GM12878 (cell line): ENCODE results near the gene ARID3A. TPM values are rescaled to one million over a fixed set of nuclear protein-coding genes. Genes with fewer than 3 reads are reported as not detected.

Experiments used
- BHLHE40 ChIP-seq, 2 experiments: fragments of 450-650 bp in 1 of 2; IDR thresholded peaks; 2 replicates each; pipeline ENCODE4 v1.6.1; 2011 to 2017; ENCODE audit warnings: low read depth in 2 of 2, borderline replicate concordance in 1 of 2, improper control_type of control experiment in 1 of 2, low read length in 1 of 2, mild to moderate bottlenecking in 1 of 2
- BMI1 ChIP-seq: fragments of 450-650 bp; IDR thresholded peaks from 2 replicates; pipeline ENCODE4 v1.6.1; 2016; ENCODE audit warnings: mild to moderate bottlenecking, moderate library complexity, borderline replicate concordance
- CBX3 ChIP-seq: fragments of 200-600 bp; sonication (generic); IDR thresholded peaks from 2 replicates; pipeline ENCODE4 v1.6.1; 2016; ENCODE audit warnings: low read depth, borderline replicate concordance
- CHD4 ChIP-seq: fragments of 200-600 bp; sonication (generic); IDR thresholded peaks from 2 replicates; pipeline ENCODE4 v1.6.1; 2016; ENCODE audit warnings: mild to moderate bottlenecking
- EZH2 ChIP-seq: IDR thresholded peaks from 2 replicates; pipeline ENCODE4 v1.6.1; 2012; ENCODE audit warnings: low read depth, mild to moderate bottlenecking, control low read depth, inconsistent platforms, low read length, borderline replicate concordance; ENCODE audit not compliant: control insufficient read depth
- FOS ChIP-seq: IDR thresholded peaks from 3 replicates; pipeline ENCODE4 v1.6.1; 2011; ENCODE audit warnings: borderline replicate concordance; ENCODE audit not compliant: insufficient read length; ENCODE audit errors: extremely low read depth
- IKZF1 ChIP-seq: fragments of 450-650 bp; conservative IDR thresholded peaks from 2 replicates; pipeline ENCODE4 v1.6.1; 2017; ENCODE audit warnings: antibody characterized with exemption, mild to moderate bottlenecking
- SMAD5 ChIP-seq: IDR thresholded peaks from 2 replicates; pipeline ENCODE4 v1.6.1; 2016; ENCODE audit warnings: antibody characterized with exemption, low read depth
- SRF ChIP-seq, 2 experiments: IDR thresholded peaks; 2 replicates each; pipeline ENCODE4 v1.6.1; 2011; ENCODE audit warnings: low read depth in 2 of 2, low read length in 2 of 2, mild to moderate bottlenecking in 1 of 2, moderate library complexity in 1 of 2
- ZBED1 ChIP-seq: IDR thresholded peaks from 2 replicates; pipeline ENCODE4 v1.6.1; 2016; ENCODE audit warnings: borderline replicate concordance
- polyA plus RNA-seq, 11 experiments: library from polyadenylated mRNA; depleted of rRNA in 4 of 11; unstranded in 6 of 11; stranded (reverse) in 5 of 11; fragments of >200 nt; fragmentation: Nextera tagmentation in 4 of 11; fragmentation: Illumina TruSeq in 1 of 11; extraction: Ambion mirVana in 4 of 11; extraction: Trizol in 1 of 11; gene quantifications; 1 replicate in 1 of 11; 2 replicates in 10 of 11; pipeline versions ENCODE4 v1.2.1 to v1.2.3, GENCODE V29; 2011 to 2016; ENCODE audit warnings: inconsistent platforms in 2 of 11, missing spikeins in 2 of 11, low read depth in 1 of 11
- total RNA-seq, 4 experiments: library from RNA; depleted of rRNA in 3 of 4; stranded (reverse); fragments of >200 nt in 3 of 4; fragmentation: Illumina TruSeq in 1 of 4; extraction: Trizol in 1 of 4; gene quantifications; 2 replicates each; pipeline versions ENCODE4 v1.2.1 to v1.2.3, GENCODE V29; 2013 to 2021
- TF ChIP-seq, protein P1 (sequence below): fragments of 150-350 bp; IDR thresholded peaks from 2 replicates; pipeline ENCODE4 v1.6.1; 2016; ENCODE audit warnings: low read depth, low read length
- TF ChIP-seq, protein P2 (sequence below): fragments of 450-650 bp; IDR thresholded peaks from 2 replicates; pipeline ENCODE4 v1.6.1; 2016; ENCODE audit warnings: mild to moderate bottlenecking, moderate library complexity, borderline replicate concordance
- TF ChIP-seq, protein P3 (sequence below): fragments of 450-650 bp; IDR thresholded peaks from 2 replicates; pipeline ENCODE4 v1.6.1; 2014; ENCODE audit warnings: mild to moderate bottlenecking
- TF ChIP-seq, protein P4 (sequence below): fragments of 450-650 bp; IDR thresholded peaks from 2 replicates; pipeline ENCODE4 v1.6.1; 2017; ENCODE audit warnings: mild to moderate bottlenecking, moderate library complexity
- TF ChIP-seq, protein P5 (sequence below), 3 experiments: IDR thresholded peaks in 2 of 3; conservative IDR thresholded peaks in 1 of 3; 2 replicates each; pipeline ENCODE4 v1.5.1; 2011; ENCODE audit warnings: low read depth in 3 of 3, low read length in 3 of 3, mild to moderate bottlenecking in 3 of 3, control low read depth in 2 of 3, moderate library complexity in 2 of 3, inconsistent platforms in 1 of 3, mixed read lengths in 1 of 3; ENCODE audit not compliant: control insufficient read depth in 2 of 3, insufficient read depth in 1 of 3; ENCODE audit errors: extremely low read depth in 1 of 3

Gene ARID3A
- total and polyA plus RNA-seq, 10 of the 15 experiments (the other 5 are each of a cell fraction or from before 2014, with no cell fraction given): 0.76 to 70.0 (median 16.7) TPM

DNA sequence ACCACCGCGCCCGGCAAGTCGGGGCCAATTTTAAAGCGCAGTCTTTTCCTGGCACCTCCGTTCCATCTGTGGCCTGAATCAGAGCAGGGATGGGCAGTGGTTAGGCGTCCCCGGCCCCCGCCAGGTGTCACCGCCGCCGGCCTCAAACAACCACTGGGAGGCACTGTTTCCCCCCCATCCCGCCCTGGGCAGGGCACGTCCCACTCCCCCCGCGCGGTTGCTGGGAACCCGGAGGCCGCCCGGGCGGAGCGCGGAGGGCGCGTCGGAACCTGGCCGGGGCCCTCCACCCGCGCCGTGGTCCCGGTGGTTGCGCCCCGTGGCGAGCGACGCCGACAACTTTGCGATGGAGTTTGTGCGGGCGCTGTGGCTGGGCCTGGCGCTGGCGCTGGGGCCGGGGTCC is 74.3 kb downstream of the ARID3A start, which contains the start of gene GRIN3B (continued):
- TF ChIP-seq, protein P1, sequence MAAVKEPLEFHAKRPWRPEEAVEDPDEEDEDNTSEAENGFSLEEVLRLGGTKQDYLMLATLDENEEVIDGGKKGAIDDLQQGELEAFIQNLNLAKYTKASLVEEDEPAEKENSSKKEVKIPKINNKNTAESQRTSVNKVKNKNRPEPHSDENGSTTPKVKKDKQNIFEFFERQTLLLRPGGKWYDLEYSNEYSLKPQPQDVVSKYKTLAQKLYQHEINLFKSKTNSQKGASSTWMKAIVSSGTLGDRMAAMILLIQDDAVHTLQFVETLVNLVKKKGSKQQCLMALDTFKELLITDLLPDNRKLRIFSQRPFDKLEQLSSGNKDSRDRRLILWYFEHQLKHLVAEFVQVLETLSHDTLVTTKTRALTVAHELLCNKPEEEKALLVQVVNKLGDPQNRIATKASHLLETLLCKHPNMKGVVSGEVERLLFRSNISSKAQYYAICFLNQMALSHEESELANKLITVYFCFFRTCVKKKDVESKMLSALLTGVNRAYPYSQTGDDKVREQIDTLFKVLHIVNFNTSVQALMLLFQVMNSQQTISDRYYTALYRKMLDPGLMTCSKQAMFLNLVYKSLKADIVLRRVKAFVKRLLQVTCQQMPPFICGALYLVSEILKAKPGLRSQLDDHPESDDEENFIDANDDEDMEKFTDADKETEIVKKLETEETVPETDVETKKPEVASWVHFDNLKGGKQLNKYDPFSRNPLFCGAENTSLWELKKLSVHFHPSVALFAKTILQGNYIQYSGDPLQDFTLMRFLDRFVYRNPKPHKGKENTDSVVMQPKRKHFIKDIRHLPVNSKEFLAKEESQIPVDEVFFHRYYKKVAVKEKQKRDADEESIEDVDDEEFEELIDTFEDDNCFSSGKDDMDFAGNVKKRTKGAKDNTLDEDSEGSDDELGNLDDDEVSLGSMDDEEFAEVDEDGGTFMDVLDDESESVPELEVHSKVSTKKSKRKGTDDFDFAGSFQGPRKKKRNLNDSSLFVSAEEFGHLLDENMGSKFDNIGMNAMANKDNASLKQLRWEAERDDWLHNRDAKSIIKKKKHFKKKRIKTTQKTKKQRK: no peak
- TF ChIP-seq, protein P2, sequence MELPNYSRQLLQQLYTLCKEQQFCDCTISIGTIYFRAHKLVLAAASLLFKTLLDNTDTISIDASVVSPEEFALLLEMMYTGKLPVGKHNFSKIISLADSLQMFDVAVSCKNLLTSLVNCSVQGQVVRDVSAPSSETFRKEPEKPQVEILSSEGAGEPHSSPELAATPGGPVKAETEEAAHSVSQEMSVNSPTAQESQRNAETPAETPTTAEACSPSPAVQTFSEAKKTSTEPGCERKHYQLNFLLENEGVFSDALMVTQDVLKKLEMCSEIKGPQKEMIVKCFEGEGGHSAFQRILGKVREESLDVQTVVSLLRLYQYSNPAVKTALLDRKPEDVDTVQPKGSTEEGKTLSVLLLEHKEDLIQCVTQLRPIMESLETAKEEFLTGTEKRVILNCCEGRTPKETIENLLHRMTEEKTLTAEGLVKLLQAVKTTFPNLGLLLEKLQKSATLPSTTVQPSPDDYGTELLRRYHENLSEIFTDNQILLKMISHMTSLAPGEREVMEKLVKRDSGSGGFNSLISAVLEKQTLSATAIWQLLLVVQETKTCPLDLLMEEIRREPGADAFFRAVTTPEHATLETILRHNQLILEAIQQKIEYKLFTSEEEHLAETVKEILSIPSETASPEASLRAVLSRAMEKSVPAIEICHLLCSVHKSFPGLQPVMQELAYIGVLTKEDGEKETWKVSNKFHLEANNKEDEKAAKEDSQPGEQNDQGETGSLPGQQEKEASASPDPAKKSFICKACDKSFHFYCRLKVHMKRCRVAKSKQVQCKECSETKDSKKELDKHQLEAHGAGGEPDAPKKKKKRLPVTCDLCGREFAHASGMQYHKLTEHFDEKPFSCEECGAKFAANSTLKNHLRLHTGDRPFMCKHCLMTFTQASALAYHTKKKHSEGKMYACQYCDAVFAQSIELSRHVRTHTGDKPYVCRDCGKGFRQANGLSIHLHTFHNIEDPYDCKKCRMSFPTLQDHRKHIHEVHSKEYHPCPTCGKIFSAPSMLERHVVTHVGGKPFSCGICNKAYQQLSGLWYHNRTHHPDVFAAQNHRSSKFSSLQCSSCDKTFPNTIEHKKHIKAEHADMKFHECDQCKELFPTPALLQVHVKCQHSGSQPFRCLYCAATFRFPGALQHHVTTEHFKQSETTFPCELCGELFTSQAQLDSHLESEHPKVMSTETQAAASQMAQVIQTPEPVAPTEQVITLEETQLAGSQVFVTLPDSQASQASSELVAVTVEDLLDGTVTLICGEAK: no peak
- no peak for TF ChIP-seq SRF (IDR thresholded peaks at IDR 0.05; ENCODE audit: low read depth in 2 of 2, low read length in 2 of 2)
- no peak for TF ChIP-seq EZH2
- TF ChIP-seq BMI1: no peak
- no peak for TF ChIP-seq SMAD5
- TF ChIP-seq, protein P3, sequence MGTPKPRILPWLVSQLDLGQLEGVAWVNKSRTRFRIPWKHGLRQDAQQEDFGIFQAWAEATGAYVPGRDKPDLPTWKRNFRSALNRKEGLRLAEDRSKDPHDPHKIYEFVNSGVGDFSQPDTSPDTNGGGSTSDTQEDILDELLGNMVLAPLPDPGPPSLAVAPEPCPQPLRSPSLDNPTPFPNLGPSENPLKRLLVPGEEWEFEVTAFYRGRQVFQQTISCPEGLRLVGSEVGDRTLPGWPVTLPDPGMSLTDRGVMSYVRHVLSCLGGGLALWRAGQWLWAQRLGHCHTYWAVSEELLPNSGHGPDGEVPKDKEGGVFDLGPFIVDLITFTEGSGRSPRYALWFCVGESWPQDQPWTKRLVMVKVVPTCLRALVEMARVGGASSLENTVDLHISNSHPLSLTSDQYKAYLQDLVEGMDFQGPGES: no peak
- TF ChIP-seq, protein P4, sequence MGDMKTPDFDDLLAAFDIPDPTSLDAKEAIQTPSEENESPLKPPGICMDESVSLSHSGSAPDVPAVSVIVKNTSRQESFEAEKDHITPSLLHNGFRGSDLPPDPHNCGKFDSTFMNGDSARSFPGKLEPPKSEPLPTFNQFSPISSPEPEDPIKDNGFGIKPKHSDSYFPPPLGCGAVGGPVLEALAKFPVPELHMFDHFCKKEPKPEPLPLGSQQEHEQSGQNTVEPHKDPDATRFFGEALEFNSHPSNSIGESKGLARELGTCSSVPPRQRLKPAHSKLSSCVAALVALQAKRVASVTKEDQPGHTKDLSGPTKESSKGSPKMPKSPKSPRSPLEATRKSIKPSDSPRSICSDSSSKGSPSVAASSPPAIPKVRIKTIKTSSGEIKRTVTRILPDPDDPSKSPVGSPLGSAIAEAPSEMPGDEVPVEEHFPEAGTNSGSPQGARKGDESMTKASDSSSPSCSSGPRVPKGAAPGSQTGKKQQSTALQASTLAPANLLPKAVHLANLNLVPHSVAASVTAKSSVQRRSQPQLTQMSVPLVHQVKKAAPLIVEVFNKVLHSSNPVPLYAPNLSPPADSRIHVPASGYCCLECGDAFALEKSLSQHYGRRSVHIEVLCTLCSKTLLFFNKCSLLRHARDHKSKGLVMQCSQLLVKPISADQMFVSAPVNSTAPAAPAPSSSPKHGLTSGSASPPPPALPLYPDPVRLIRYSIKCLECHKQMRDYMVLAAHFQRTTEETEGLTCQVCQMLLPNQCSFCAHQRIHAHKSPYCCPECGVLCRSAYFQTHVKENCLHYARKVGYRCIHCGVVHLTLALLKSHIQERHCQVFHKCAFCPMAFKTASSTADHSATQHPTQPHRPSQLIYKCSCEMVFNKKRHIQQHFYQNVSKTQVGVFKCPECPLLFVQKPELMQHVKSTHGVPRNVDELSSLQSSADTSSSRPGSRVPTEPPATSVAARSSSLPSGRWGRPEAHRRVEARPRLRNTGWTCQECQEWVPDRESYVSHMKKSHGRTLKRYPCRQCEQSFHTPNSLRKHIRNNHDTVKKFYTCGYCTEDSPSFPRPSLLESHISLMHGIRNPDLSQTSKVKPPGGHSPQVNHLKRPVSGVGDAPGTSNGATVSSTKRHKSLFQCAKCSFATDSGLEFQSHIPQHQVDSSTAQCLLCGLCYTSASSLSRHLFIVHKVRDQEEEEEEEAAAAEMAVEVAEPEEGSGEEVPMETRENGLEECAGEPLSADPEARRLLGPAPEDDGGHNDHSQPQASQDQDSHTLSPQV: no peak
- no peak for TF ChIP-seq FOS
- TF ChIP-seq CHD4: no peak
- no peak for TF ChIP-seq CBX3
- 0 out of 2 replicates have a peak, but pooled peaks have one; percentile 14 for TF ChIP-seq IKZF1
- TF ChIP-seq, protein P5, sequence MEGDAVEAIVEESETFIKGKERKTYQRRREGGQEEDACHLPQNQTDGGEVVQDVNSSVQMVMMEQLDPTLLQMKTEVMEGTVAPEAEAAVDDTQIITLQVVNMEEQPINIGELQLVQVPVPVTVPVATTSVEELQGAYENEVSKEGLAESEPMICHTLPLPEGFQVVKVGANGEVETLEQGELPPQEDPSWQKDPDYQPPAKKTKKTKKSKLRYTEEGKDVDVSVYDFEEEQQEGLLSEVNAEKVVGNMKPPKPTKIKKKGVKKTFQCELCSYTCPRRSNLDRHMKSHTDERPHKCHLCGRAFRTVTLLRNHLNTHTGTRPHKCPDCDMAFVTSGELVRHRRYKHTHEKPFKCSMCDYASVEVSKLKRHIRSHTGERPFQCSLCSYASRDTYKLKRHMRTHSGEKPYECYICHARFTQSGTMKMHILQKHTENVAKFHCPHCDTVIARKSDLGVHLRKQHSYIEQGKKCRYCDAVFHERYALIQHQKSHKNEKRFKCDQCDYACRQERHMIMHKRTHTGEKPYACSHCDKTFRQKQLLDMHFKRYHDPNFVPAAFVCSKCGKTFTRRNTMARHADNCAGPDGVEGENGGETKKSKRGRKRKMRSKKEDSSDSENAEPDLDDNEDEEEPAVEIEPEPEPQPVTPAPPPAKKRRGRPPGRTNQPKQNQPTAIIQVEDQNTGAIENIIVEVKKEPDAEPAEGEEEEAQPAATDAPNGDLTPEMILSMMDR (IDR thresholded peaks at IDR 0.05 in 2 of 3, conservative IDR thresholded peaks at IDR 0.05 in 1 of 3; ENCODE audit: control insufficient read depth in 2 of 3, extremely low read depth in 1 of 3, insufficient read depth in 1 of 3, low read depth in 3 of 3, low read length in 3 of 3): peak; percentile 44 to 60 (median 49)
- no peak for TF ChIP-seq ZBED1
- TF ChIP-seq BHLHE40 (IDR thresholded peaks at IDR 0.05; ENCODE audit: borderline replicate concordance in 1 of 2, low read depth in 2 of 2, low read length in 1 of 2): no peak
